Nephron progenitor cell (in vitro differentiated cells): ENCODE results near the gene GPR61.
A peak's percentile ranks its signal among the peaks of the same experiment; 100 is the strongest.

ENCODE experiments used
- DNase-seq: peaks from one replicate; pipeline ENCODE4 v3.0.0; 2021
- H3K27ac Mint-ChIP-seq: 2 replicates; pipeline ENCODE4 v1.8.0; 2021; ENCODE audit warnings: mild to moderate bottlenecking, moderate library complexity, mixed read lengths
- H3K27me3 Mint-ChIP-seq: 2 replicates; pipeline ENCODE4 v1.8.0; 2021; ENCODE audit warnings: mild to moderate bottlenecking, low read depth, mixed read lengths; ENCODE audit not compliant: poor library complexity
- H3K36me3 Mint-ChIP-seq: 2 replicates; pipeline ENCODE4 v1.8.0; 2021; ENCODE audit warnings: low read depth, mixed read lengths
- H3K4me1 Mint-ChIP-seq: 2 replicates; pipeline ENCODE4 v1.8.0; 2021; ENCODE audit warnings: mixed read lengths
- H3K4me3 Mint-ChIP-seq: 2 replicates; pipeline ENCODE4 v1.8.0; 2021; ENCODE audit warnings: mild to moderate bottlenecking, moderate library complexity, mixed read lengths
- H3K9me3 Mint-ChIP-seq: 2 replicates; pipeline ENCODE4 v1.8.0; 2021; ENCODE audit warnings: mild to moderate bottlenecking, moderate library complexity, mixed read lengths
- CTCF ChIP-seq: fragments of 200-600 bp; sonication (generic); IDR thresholded peaks from 2 replicates; pipeline ENCODE4 v1.5.0; 2021; ENCODE audit warnings: antibody characterized with exemption

GPR61 gene

DNA sequence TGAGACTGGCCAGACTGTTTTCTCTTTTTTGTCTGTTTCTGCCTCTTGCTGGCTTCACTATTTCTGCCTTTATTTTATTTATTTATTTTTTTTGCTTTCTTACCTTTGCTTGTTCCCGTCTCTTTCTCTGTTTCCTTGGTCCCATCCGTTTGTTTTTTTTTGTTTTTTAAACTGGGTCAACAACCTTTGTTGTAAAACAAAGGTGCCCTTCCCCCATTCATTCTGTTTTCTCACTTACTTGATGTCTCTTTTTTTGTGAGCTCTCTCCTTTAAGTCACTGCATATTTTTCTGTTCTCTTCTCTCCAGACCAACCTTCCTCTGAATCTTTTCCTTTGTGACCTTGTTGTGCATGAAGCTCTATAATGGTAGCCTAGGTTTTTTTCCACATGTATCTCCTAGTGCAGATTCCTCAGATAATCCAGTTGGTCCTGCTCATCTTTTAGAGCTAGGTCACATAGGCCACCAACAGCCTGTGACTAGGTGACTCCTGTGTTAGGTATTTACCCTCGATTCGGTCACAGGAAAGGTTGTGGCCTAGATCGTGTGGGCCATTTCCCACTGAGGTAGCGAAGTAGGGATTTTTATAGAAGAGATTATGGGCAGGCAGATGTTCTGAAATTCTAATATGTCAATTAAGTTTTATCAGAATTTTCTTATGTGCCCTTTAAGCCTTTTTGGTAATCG is 24.7 kb downstream of the GPR61 start:
- H3K4me3 Mint-ChIP-seq: peak overlapping the region; percentile 11
- H3K27ac Mint-ChIP-seq: peak overlapping the region; percentile 91
- H3K4me1 Mint-ChIP-seq: peaks cover 28% of the 10 kb centered on the region

GRCh38 chr1:109565241-109565640 is 25.6 kb downstream of the GPR61 start:
- Mint-ChIP-seq H3K4me1 (peaks cover 28% of the 10 kb centered on the region), H3K36me3 (no peaks in the 10 kb centered on the region), H3K9me3 (no peaks in the 10 kb centered on the region), H3K27me3 (peaks cover 2% of the 10 kb centered on the region), H3K4me3 (no peak overlapping the region), H3K27ac (no peak overlapping the region)
- TF ChIP-seq CTCF: no peak
- no peak for DNase-seq

More for the DNA sequence above, 24.7 kb downstream of the GPR61 start:
- Mint-ChIP-seq H3K36me3 (no peaks in the 10 kb centered on the region), H3K27me3 (peaks cover 2% of the 10 kb centered on the region), H3K9me3 (no peaks in the 10 kb centered on the region)
- TF ChIP-seq CTCF: no peak
- DNase-seq: no peak

DNA sequence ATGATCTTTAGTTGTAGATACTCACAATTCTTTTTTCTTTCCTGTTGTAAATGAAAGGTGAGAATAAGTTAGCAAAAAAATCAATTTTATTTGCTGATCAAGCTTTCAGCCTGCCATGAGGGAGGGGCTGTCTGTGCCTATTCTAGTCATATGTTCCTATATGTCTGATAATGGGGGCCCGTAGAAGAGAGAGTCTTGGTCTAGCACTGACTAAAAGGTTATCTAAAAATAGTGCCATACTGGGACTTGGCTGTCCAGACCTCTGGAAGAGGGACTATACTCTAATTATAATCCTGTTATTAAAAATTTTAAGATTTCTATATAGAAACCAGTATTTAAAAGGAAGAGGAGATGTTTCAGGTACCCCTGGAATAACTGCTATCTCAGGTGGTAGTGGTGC is 27.3 kb downstream of the GPR61 start:
- no peak for DNase-seq
- peaks cover 2% of the 10 kb centered on the region for H3K27me3 Mint-ChIP-seq
- peaks cover 23% of the 10 kb centered on the region for H3K4me1 Mint-ChIP-seq
- H3K36me3 Mint-ChIP-seq: no peaks in the 10 kb centered on the region
- H3K27ac Mint-ChIP-seq: no peak overlapping the region
- no peak for TF ChIP-seq CTCF
- H3K4me3 Mint-ChIP-seq: no peak overlapping the region
- H3K9me3 Mint-ChIP-seq: no peaks in the 10 kb centered on the region

GRCh38 chr1:109567877-109568672 is 28.4 kb downstream of the GPR61 start:
- no peak for DNase-seq
- no peak overlapping the region for H3K4me3 Mint-ChIP-seq
- no peak for TF ChIP-seq CTCF
- H3K36me3 Mint-ChIP-seq: no peaks in the 10 kb centered on the region
- no peaks in the 10 kb centered on the region for H3K9me3 Mint-ChIP-seq
- H3K4me1 Mint-ChIP-seq: peaks cover 16% of the 10 kb centered on the region
- peaks cover 2% of the 10 kb centered on the region for H3K27me3 Mint-ChIP-seq
- no peak overlapping the region for H3K27ac Mint-ChIP-seq

DNA sequence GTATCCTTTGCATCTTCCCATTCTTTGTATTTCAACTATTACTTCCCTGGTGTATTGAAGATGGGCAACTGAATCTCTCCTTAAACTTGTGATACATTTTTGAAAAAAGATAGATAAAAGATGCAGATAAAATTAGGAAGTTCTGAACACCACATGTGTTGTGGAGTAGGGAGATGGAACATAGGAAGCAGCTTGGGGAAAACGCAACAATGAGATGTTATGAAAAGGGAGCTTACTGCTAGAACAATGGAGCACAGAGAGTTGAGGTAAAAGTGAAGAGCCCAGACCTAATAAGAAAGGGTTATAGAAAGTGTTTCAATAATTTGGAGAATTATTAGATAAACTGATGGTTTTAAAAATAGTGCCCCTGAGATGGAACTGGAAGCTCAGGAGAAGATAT is 29.7 kb downstream of the GPR61 start:
- DNase-seq: no peak
- H3K4me1 Mint-ChIP-seq: peaks cover 3% of the 10 kb centered on the region
- H3K27ac Mint-ChIP-seq: no peak overlapping the region
- no peaks in the 10 kb centered on the region for H3K36me3 Mint-ChIP-seq
- H3K9me3 Mint-ChIP-seq: no peaks in the 10 kb centered on the region
- TF ChIP-seq CTCF: no peak
- H3K27me3 Mint-ChIP-seq: peaks cover 2% of the 10 kb centered on the region
- no peak overlapping the region for H3K4me3 Mint-ChIP-seq
